LNCAP (cell line): ENCODE results near the gene UBE3B.

Source experiments
- CTCF ChIP-seq: fragments of 450-650 bp; IDR thresholded peaks from 2 replicates; pipeline ENCODE4 v1.5.1; 2017; ENCODE audit warnings: mild to moderate bottlenecking

Gene UBE3B

GRCh38 chr12:109445191-109445609 lies 32.2 kb upstream of the UBE3B start:
- TF ChIP-seq CTCF = no peak

GRCh38 chr12:109446869-109447268 lies 30.6 kb upstream of the UBE3B start:
- no peak for TF ChIP-seq CTCF

- no peak for TF ChIP-seq CTCF
Measured at GRCh38 chr12:109447482-109447881, 30.0 kb upstream of the UBE3B start.

GRCh38 chr12:109448272-109448671 lies 29.2 kb upstream of the UBE3B start:
- no peak for TF ChIP-seq CTCF

GRCh38 chr12:109448707-109449390 lies 28.6 kb upstream of the UBE3B start:
- TF ChIP-seq CTCF = no peak

GRCh38 chr12:109449845-109450532 lies 27.4 kb upstream of the UBE3B start:
- no peak for TF ChIP-seq CTCF

- TF ChIP-seq CTCF = no peak
Measured at GRCh38 chr12:109450980-109451379, 26.5 kb upstream of the UBE3B start.
